ENCODE results near the gene KSR2.

Gene KSR2

GRCh38 chr12:117552971-117553370 lies 415.8 kb downstream of the KSR2 start:
- H3K27ac ChIP-seq, result no peak overlapping the region
- TF ChIP-seq, protein P1, sequence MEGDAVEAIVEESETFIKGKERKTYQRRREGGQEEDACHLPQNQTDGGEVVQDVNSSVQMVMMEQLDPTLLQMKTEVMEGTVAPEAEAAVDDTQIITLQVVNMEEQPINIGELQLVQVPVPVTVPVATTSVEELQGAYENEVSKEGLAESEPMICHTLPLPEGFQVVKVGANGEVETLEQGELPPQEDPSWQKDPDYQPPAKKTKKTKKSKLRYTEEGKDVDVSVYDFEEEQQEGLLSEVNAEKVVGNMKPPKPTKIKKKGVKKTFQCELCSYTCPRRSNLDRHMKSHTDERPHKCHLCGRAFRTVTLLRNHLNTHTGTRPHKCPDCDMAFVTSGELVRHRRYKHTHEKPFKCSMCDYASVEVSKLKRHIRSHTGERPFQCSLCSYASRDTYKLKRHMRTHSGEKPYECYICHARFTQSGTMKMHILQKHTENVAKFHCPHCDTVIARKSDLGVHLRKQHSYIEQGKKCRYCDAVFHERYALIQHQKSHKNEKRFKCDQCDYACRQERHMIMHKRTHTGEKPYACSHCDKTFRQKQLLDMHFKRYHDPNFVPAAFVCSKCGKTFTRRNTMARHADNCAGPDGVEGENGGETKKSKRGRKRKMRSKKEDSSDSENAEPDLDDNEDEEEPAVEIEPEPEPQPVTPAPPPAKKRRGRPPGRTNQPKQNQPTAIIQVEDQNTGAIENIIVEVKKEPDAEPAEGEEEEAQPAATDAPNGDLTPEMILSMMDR (IDR thresholded peaks at IDR 0.05), result no peak
- no peaks in the 10 kb centered on the region for H3K27me3 ChIP-seq (ENCODE audit: control insufficient read depth, insufficient read depth, low read length)
- no peak overlapping the region for H3K4me2 ChIP-seq (ENCODE audit: low read length)
- H3K4me3 ChIP-seq (ENCODE audit: low read depth, low read length), result no peak overlapping the region
- H3K9me3 ChIP-seq (ENCODE audit: control insufficient read depth, low read length), result no peaks in the 10 kb centered on the region
- no peaks in the 10 kb centered on the region for H3K79me2 ChIP-seq
- H3K9ac ChIP-seq, result no peak overlapping the region
- H3K36me3 ChIP-seq (ENCODE audit: control insufficient read depth, insufficient read depth, low read length), result no peaks in the 10 kb centered on the region
- H3K4me1 ChIP-seq, result no peaks in the 10 kb centered on the region
- H2AFZ ChIP-seq, result no peak overlapping the region

DNA sequence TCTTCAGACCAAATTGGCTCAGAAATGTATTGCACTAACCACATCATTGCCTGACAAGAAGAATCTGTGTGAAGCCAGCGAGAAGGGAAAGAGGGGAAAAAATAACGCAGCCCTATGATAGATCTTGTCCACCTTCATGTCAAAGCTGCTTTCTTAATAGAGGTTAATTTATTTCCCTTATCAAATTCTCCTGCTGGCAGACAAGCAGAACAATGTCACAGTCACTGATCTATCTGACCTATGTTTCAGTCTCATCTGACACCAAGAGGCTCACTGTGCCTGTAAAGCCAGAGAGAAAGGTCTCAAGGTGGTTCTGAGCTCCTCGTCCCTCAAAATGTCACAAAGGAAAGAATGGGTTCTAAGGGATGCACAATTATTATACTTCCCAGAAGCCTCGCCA lies 417.1 kb downstream of the KSR2 start:
- no peak overlapping the region for H3K27ac ChIP-seq
- TF ChIP-seq, protein P1 (IDR thresholded peaks at IDR 0.05), result no peak
- no peak overlapping the region for H3K9ac ChIP-seq
- no peaks in the 10 kb centered on the region for H3K27me3 ChIP-seq (ENCODE audit: control insufficient read depth, insufficient read depth, low read length)
- H3K9me3 ChIP-seq (ENCODE audit: control insufficient read depth, low read length), result no peaks in the 10 kb centered on the region
- H3K4me1 ChIP-seq, result no peaks in the 10 kb centered on the region
- H3K4me2 ChIP-seq (ENCODE audit: low read length), result no peak overlapping the region
- no peaks in the 10 kb centered on the region for H3K36me3 ChIP-seq (ENCODE audit: control insufficient read depth, insufficient read depth, low read length)
- no peak overlapping the region for H2AFZ ChIP-seq
- H3K4me3 ChIP-seq (ENCODE audit: low read depth, low read length), result no peak overlapping the region
- H3K79me2 ChIP-seq, result no peaks in the 10 kb centered on the region

DNA sequence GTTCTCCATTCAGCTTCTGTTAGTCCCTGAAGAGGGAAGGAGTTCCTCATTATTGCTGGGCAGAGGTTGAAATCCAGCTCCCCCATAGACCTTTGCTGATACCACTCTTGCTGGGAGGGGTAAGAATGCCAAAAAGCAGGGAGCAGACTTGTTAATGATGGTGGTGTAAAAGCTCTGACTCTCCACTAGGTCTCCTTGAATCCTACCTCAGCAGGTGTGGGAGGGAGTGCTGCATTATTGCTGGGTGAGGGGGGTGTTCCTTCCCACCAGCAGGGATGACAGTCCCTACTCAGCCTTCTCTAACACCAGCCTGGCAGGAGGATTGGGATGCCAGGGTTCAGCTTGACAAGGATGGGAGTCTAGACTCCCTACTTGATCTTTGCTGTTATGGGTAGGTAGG lies 421.6 kb downstream of the KSR2 start:
- H3K4me2 ChIP-seq (ENCODE audit: low read length), result no peak overlapping the region
- H2AFZ ChIP-seq, result no peak overlapping the region
- no peaks in the 10 kb centered on the region for H3K36me3 ChIP-seq (ENCODE audit: control insufficient read depth, insufficient read depth, low read length)
- H3K79me2 ChIP-seq, result no peaks in the 10 kb centered on the region
- TF ChIP-seq, protein P1 (IDR thresholded peaks at IDR 0.05), result no peak
- no peak overlapping the region for H3K9ac ChIP-seq
- H3K4me1 ChIP-seq, result no peaks in the 10 kb centered on the region
- no peak overlapping the region for H3K27ac ChIP-seq
- H3K4me3 ChIP-seq (ENCODE audit: low read depth, low read length), result no peak overlapping the region
- no peaks in the 10 kb centered on the region for H3K27me3 ChIP-seq (ENCODE audit: control insufficient read depth, insufficient read depth, low read length)
- H3K9me3 ChIP-seq (ENCODE audit: control insufficient read depth, low read length), result no peaks in the 10 kb centered on the region

DNA sequence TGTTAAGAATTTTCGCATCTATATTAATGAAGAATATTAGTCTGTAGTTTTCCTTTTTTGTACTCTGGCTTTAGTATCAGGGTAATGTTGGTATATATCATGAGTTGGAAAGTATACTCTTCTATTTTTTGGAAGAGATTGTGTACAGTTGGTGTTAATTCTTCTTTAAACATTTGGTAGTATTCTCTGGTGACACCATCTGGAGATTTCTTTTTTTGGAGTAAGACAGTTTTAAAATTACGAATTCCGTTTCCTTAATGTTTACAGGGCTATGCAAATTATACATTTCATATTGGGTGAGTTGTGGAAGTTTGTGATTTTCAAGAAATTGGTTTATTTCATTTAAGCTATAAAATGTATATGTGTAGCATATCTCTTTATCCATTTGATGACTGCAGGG lies 423.6 kb downstream of the KSR2 start:
- Histone ChIP-seq H2AFZ (no peak overlapping the region), H3K4me3 (ENCODE audit: low read depth, low read length) (no peak overlapping the region), H3K4me1 (no peaks in the 10 kb centered on the region), H3K27ac (no peak overlapping the region), H3K79me2 (no peaks in the 10 kb centered on the region), H3K36me3 (ENCODE audit: control insufficient read depth, insufficient read depth, low read length) (no peaks in the 10 kb centered on the region), H3K9me3 (ENCODE audit: control insufficient read depth, low read length) (no peaks in the 10 kb centered on the region), H3K4me2 (ENCODE audit: low read length) (no peak overlapping the region), H3K27me3 (ENCODE audit: control insufficient read depth, insufficient read depth, low read length) (no peaks in the 10 kb centered on the region), H3K9ac (no peak overlapping the region)
- TF ChIP-seq, protein P1 (IDR thresholded peaks at IDR 0.05), result no peak

- Histone ChIP-seq H3K4me3 (ENCODE audit: low read depth, low read length) (no peak overlapping the region), H3K27ac (no peak overlapping the region), H2AFZ (no peak overlapping the region), H3K79me2 (no peaks in the 10 kb centered on the region), H3K27me3 (ENCODE audit: control insufficient read depth, insufficient read depth, low read length) (no peaks in the 10 kb centered on the region), H3K4me1 (no peaks in the 10 kb centered on the region), H3K9ac (no peak overlapping the region), H3K9me3 (ENCODE audit: control insufficient read depth, low read length) (no peaks in the 10 kb centered on the region), H3K4me2 (ENCODE audit: low read length) (no peak overlapping the region), H3K36me3 (ENCODE audit: control insufficient read depth, insufficient read depth, low read length) (no peaks in the 10 kb centered on the region)
- TF ChIP-seq, protein P1 (IDR thresholded peaks at IDR 0.05), result no peak
These were observed 428.8 kb downstream of the KSR2 start for GRCh38 chr12:117540011-117540410.

Measured in parathyroid adenoma (tissue), 2 donors.